MM.1S (cell line): ENCODE results near the gene GPAT2.
"Not testable (repeated sequence)": the region's sequence is repeated elsewhere in the genome, so short reads cannot be mapped to it uniquely, and the experiment has no call there.

Experiments
- DNase-seq: peaks from one replicate; pipeline ENCODE4 v3.0.0-alpha.2; 2015
- H2AFZ ChIP-seq: fragments of 300-600 bp; sonication (generic); 2 replicates; pipeline ENCODE4 v1.6.0; 2016; ENCODE audit warnings: antibody characterized with exemption, low read length
- H3F3A ChIP-seq: fragments of 300-600 bp; sonication (generic); 2 replicates; pipeline ENCODE4 v1.6.1; 2016; ENCODE audit warnings: mild to moderate bottlenecking, antibody characterized with exemption, low read length, moderate library complexity, mixed read lengths; ENCODE audit not compliant: insufficient read depth
- H3K27ac ChIP-seq: fragments of 300-600 bp; sonication (generic); 2 replicates; pipeline ENCODE4 v1.5.1; 2016; ENCODE audit warnings: mild to moderate bottlenecking, low read length
- H3K27me3 ChIP-seq: fragments of 300-600 bp; sonication (generic); replicated peaks from 2 replicates; pipeline ENCODE4 v1.6.0; 2016; ENCODE audit warnings: low read length; ENCODE audit not compliant: insufficient read depth
- H3K36me3 ChIP-seq: fragments of 300-600 bp; sonication (generic); replicated peaks from 2 replicates; pipeline ENCODE4 v1.6.1; 2016; ENCODE audit warnings: mild to moderate bottlenecking, low read length, mixed read lengths; ENCODE audit not compliant: insufficient read depth
- H3K4me1 ChIP-seq: fragments of 300-600 bp; sonication (generic); 2 replicates; pipeline ENCODE4 v1.6.1; 2016; ENCODE audit warnings: low read length, mixed read lengths
- H3K4me2 ChIP-seq: fragments of 300-600 bp; sonication (generic); 2 replicates; pipeline ENCODE4 v1.6.0; 2016; ENCODE audit warnings: low read depth, low read length
- H3K4me3 ChIP-seq: fragments of 300-600 bp; sonication (generic); 2 replicates; pipeline ENCODE4 v1.5.1; 2016; ENCODE audit warnings: low read length, mixed read lengths
- H3K79me2 ChIP-seq: fragments of 300-600 bp; sonication (generic); 2 replicates; pipeline ENCODE4 v1.6.1; 2016; ENCODE audit warnings: mixed run types, low read length, mixed read lengths
- H3K9ac ChIP-seq: fragments of 300-600 bp; sonication (generic); 2 replicates; pipeline ENCODE4 v1.6.1; 2016; ENCODE audit warnings: low read length, mixed read lengths
- H3K9me2 ChIP-seq: fragments of 300-600 bp; sonication (generic); replicated peaks from 2 replicates; pipeline ENCODE4 v1.6.1; 2016; ENCODE audit warnings: mild to moderate bottlenecking, low read length, mixed read lengths; ENCODE audit not compliant: insufficient read depth
- H3K9me3 ChIP-seq: fragments of 300-600 bp; sonication (generic); replicated peaks from 2 replicates; pipeline ENCODE4 v1.6.1; 2016; ENCODE audit warnings: mild to moderate bottlenecking, low read length, mixed read lengths; ENCODE audit not compliant: insufficient read depth
- H4K20me1 ChIP-seq: fragments of 300-600 bp; sonication (generic); 2 replicates; pipeline ENCODE4 v1.6.1; 2016; ENCODE audit warnings: mild to moderate bottlenecking, low read length, moderate library complexity, mixed read lengths; ENCODE audit not compliant: insufficient read depth
- CTCF ChIP-seq: fragments of 300-600 bp; sonication (generic); IDR thresholded peaks from 2 replicates; pipeline ENCODE4 v1.5.1; 2016; ENCODE audit warnings: antibody characterized with exemption, low read length, mixed read lengths
- EZH2 ChIP-seq: fragments of 300-600 bp; sonication (generic); optimal IDR thresholded peaks from 2 replicates; pipeline ENCODE3; 2017; ENCODE audit warnings: low read depth, mild to moderate bottlenecking, antibody characterized with exemption, low read length, mixed read lengths
- EZH2phosphoT487 ChIP-seq: fragments of 300-600 bp; sonication (generic); IDR thresholded peaks from 2 replicates; pipeline ENCODE4 v1.6.1; 2018; ENCODE audit warnings: antibody characterized with exemption, low read length

Gene GPAT2, protein sequence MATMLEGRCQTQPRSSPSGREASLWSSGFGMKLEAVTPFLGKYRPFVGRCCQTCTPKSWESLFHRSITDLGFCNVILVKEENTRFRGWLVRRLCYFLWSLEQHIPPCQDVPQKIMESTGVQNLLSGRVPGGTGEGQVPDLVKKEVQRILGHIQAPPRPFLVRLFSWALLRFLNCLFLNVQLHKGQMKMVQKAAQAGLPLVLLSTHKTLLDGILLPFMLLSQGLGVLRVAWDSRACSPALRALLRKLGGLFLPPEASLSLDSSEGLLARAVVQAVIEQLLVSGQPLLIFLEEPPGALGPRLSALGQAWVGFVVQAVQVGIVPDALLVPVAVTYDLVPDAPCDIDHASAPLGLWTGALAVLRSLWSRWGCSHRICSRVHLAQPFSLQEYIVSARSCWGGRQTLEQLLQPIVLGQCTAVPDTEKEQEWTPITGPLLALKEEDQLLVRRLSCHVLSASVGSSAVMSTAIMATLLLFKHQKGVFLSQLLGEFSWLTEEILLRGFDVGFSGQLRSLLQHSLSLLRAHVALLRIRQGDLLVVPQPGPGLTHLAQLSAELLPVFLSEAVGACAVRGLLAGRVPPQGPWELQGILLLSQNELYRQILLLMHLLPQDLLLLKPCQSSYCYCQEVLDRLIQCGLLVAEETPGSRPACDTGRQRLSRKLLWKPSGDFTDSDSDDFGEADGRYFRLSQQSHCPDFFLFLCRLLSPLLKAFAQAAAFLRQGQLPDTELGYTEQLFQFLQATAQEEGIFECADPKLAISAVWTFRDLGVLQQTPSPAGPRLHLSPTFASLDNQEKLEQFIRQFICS

DNA sequence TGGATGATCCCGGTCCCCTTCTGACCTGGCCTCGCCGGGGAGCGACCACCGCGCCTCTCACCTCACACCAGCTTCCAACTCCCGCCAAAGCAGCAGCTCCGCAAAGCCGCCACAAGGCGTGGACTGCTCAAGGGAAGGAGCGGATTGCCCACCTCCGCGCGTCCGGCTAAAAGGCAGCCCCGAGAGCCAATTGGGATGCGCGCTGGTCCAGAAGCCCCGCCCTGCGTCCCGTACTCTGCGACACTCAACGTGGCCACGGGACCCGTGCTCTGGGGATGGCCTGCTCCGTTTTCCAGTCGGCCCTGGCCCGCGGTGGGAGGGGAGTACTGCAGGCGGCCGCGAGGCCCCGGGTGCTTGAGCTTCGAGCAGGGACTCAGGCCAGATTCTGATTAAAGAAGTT, at the start of gene GPAT2:
Gene GPAT2 (minus strand): TSS at position 125 of the 400 bp plus-strand sequence. CDS start 2,557 bp downstream, outside the sequence.
- not testable (repeated sequence) for H3K9ac ChIP-seq, H3F3A ChIP-seq, H3K27ac ChIP-seq, H3K4me2 ChIP-seq, H3K27me3 ChIP-seq, H3K4me3 ChIP-seq, H2AFZ ChIP-seq, H3K4me1 ChIP-seq, H3K9me2 ChIP-seq, DNase-seq, H3K9me3 ChIP-seq, H3K79me2 ChIP-seq, H4K20me1 ChIP-seq, H3K36me3 ChIP-seq

GRCh38 chr2:96083989-96084857, 49.5 kb upstream of the GPAT2 start:
- H3K9ac ChIP-seq = no peak overlapping the region
- H3K4me2 ChIP-seq = no peak overlapping the region
- no peaks in the 10 kb centered on the region for H3K9me2 ChIP-seq
- no peak for DNase-seq
- H3K4me1 ChIP-seq = no peaks in the 10 kb centered on the region
- H3K9me3 ChIP-seq = no peaks in the 10 kb centered on the region
- no peak overlapping the region for H3K27ac ChIP-seq
- no peaks in the 10 kb centered on the region for H3F3A ChIP-seq
- H3K79me2 ChIP-seq = no peaks in the 10 kb centered on the region
- no peaks in the 10 kb centered on the region for H4K20me1 ChIP-seq
- no peaks in the 10 kb centered on the region for H3K27me3 ChIP-seq
- no peak overlapping the region for H2AFZ ChIP-seq
- H3K36me3 ChIP-seq = no peaks in the 10 kb centered on the region
- H3K4me3 ChIP-seq = no peak overlapping the region
- TF ChIP-seq EZH2phosphoT487 (no peak), EZH2 (no peak), CTCF (no peak)

- Histone ChIP-seq H3K27me3 (no peaks in the 10 kb centered on the region), H3K4me1 (no peaks in the 10 kb centered on the region), H3K27ac (no peak overlapping the region), H3K4me2 (no peak overlapping the region), H2AFZ (no peak overlapping the region), H3K9me2 (no peaks in the 10 kb centered on the region), H3K9me3 (no peaks in the 10 kb centered on the region), H4K20me1 (no peaks in the 10 kb centered on the region), H3F3A (no peaks in the 10 kb centered on the region), H3K79me2 (no peaks in the 10 kb centered on the region), H3K36me3 (no peaks in the 10 kb centered on the region), H3K4me3 (no peak overlapping the region), H3K9ac (no peak overlapping the region)
- TF ChIP-seq CTCF (no peak), EZH2phosphoT487 (no peak), EZH2 (no peak)
- DNase-seq = no peak
Observed at GRCh38 chr2:96083064-96083939, 48.6 kb upstream of the GPAT2 start.
